Dermis microvascular lymphatic vessel endothelial cell (primary cell): ENCODE measurements around the gene CPNE4. TPM values are rescaled to one million over a fixed set of nuclear protein-coding genes. Genes with fewer than 3 reads are reported as not detected.

ENCODE experiments used
- DNase-seq, 2 donors: peaks; one replicate each; pipeline versions ENCODE4 v3.0.0 to v3.0.0-alpha.2; 2010; ENCODE audit warnings: low read depth in 2 of 2
- total RNA-seq: library from RNA; depleted of rRNA; stranded (reverse); fragments of >200 nt; gene quantifications from 2 replicates; pipeline ENCODE4 v1.2.1, GENCODE V29; 2014

CPNE4 gene
- total RNA-seq, 1 donor from 2014 or later: not detected

- DNase-seq: no peak
Observed at GRCh38 chr3:131704098-131704497, 330.7 kb downstream of the CPNE4 start.

GRCh38 chr3:131702146-131702545, 332.7 kb downstream of the CPNE4 start:
- no peak for DNase-seq

DNA sequence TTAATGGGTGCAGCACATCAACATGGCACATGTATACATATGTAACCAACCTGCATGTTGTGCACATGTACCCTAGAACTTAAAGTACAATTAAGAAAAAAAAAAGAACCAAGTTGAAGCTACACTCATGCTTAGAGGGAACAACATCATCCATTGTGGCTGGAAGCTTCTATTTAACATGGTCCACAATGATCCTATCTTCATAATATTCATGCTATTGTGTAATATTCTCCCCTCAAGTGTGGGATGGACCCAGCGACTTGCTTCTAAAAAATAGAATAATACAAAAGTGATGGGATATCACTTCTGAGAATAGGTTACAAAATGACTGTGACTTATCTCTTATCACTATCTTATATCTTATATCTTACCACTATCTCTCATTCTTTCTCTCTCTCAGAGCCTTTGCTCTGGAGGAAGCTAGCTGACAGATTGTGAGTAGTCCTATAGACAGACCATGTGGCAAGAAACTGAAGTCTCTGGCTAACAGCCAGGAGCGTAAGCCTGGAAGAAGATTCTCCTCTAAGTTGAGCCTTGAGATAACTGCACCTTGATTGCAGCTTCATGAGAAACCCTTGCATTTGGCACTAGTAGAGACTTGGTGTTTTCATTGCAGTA, 333.6 kb downstream of the CPNE4 start:
- DNase-seq: no peak

DNA sequence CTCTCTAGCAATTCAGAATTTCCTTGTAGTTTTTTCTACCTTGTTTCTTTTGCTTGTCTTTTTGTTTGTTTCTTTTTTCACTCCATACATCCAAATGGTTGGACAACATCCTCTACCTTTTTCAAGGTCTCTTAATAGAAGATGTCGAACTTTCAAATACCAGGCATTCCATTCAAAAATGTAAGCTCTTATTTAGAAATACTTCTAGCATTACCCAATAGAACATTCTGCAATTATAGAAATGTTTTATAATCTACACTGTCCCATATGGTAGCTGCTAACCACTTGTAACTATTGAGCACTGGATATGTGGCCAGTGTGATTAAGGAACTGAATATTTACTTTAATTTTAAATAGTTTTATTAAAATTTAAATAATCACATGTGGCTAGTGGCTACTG, 335.8 kb downstream of the CPNE4 start:
- DNase-seq: no peak

DNA sequence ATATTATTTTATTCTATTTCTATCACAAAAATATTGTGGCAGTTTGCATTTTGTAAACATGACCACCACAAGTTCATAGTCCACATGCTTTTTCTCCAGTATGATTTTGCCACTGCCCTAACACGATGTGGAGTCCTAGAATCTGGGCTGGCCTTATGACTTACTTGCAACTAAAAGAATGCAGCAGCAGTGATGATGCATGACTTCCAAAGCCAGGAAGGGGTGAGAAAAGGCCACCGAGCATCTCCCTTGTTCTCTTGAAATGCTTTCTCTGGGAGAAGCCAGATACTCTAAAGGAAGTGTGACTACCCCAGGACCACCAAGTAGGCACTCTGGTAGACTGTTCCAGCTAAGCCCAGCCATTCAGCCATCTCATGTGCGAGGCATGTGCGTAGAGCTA, 340.4 kb downstream of the CPNE4 start:
- no peak for DNase-seq

DNA sequence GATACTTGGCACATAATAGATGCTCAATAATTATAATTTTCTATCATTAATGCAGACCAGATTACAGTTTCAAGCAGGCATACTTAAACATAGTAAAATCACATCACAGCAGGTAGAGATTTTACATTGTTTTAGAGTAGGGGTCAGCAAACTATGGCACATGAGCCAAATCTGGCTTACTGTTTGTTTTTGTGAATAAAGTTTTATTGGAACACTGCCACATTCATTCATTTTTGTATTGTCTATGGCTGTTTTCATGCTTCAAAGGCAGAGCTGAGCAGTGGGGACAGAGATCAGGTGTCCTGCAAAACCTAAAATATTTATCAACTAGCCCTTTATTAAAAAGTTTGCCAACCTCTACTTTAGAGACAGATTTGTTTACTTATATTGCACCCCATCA, 342.5 kb downstream of the CPNE4 start:
- DNase-seq: no peak

GRCh38 chr3:131690800-131691199, 344.0 kb downstream of the CPNE4 start:
- DNase-seq: no peak

DNA sequence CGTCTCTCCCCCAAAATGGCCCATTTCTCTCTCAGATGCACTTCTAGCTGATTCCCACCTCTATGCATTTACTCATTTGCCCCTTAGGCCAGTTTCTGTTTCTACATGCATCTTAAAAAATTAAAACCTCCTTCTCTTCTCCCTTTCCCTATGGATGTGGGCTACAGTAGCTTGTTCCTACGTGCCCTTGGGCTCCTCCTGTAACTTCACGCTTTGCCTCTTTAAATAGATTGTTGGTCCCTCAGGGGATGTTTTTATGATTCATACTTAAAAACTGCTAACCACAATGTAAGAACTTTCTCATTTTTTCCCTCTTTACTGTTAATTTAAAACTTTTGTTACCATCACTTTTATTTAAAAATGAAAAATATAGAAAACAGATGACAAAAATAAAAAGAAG, 346.4 kb downstream of the CPNE4 start:
- no peak for DNase-seq

DNA sequence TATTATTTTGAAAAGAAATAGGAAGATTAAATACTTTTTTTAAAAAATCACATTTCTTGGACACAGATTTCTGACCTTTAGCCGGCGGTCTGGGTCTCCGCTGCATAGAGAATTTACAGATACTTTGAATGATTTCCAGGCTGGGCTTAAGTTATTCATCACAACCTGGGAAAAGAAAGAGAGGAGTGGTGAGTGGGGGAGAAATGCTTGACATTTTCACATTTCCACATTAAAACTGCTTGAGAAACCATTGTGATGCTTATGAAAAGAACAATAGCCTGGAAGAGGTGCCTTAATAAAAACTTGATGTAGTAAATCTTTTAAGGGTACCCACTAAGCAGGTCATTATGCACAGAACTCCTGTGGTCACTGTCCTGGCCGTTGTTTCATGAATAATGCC, 365.2 kb downstream of the CPNE4 start:
- DNase-seq: no peak

DNA sequence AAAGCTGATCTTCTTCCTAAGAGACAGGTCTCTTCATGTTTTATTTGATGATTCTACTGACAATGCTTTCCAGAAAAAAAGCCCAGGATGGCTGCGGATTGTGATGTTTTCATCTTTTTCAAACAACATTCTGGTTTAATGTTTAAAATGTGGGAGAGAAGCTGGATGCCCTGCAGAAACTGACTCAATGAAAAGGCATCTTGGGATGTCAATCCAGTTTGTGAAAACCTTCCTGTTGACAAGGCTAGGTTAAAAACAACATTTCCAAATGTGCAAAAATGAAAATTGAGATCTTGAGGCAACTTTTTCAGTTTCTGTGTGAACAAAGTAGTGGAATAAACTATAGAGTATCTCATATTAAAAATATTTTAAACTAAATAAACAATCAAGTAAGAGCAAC, 376.0 kb downstream of the CPNE4 start:
- DNase-seq: no peak

DNA sequence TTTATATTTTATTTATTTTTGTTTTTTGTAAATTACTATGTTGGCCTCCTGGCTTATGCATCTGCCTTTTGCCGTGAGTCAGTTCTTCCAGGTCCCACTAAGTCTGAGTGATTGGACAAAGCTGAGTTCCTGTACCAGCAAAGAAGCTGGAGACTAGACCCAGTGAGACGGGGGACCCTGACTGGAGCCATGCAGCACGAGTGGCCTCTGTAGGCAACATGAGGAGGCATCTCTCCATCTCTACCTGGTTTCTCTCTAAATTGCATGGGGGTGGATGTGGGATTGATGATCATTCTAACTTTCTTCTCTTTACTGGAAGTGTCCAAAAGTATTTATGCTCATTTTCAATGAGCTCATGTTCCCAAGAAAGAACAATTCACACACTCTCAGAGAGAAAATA, 376.7 kb downstream of the CPNE4 start:
- DNase-seq: peak in 1 of 2 donors; percentile 2

DNA sequence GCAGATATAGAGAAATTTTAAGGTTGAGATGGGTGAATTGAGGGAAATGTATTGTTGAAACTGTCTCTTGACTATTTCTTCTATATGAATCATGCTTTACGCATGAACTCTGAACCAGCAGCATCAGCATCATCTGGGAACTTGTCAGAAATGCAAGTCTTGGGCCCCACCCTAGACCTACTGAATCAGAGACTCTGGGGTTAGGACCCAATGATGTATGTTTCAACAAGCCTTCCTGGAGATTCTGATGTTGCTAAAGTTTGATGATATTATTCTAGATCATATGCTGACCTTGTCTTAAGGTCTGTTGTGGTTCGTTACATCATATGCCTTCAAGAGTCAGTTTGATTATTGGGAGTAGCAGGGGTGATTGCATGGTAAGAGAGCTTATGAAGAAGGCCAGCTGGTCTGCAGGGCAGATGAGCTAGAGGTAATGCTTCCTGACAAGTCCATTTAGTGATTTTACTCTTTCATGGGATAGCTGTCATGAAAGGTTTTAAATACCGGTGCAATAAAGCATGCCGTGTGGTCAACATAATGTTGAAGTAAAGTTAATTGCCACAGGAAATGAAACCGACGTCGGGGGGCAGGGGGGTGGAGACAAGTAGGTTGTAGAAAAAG, 379.6 kb downstream of the CPNE4 start:
- DNase-seq: no peak

GRCh38 chr3:131645638-131646037, 389.2 kb downstream of the CPNE4 start:
- DNase-seq: no peak

DNA sequence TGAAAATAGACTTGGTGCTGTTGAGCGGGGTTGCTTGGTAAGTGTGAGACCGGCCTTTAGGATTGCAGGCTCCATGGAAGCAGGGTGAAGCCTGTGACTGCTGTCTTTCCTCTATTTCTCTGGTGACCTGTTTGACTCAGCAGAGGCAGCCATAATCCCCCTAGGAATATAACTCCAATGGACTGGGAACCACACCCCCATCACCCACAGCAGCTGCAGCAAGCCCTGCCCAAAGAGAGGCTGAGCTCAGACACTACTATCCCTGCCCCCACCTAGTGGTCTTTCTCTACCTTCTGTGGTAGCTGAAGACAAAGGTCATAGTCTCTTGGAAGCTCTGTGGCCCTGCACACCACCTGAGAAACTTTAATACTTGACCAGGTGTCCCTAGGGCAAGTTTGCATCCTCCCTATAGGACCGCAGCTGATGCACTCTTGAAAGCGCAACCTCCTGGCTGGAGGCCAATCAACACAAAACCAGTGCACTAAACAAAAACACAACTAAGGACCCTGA, 398.5 kb downstream of the CPNE4 start:
- DNase-seq: no peak

GRCh38 chr3:131630807-131631206, 404.0 kb downstream of the CPNE4 start:
- DNase-seq: no peak

DNA sequence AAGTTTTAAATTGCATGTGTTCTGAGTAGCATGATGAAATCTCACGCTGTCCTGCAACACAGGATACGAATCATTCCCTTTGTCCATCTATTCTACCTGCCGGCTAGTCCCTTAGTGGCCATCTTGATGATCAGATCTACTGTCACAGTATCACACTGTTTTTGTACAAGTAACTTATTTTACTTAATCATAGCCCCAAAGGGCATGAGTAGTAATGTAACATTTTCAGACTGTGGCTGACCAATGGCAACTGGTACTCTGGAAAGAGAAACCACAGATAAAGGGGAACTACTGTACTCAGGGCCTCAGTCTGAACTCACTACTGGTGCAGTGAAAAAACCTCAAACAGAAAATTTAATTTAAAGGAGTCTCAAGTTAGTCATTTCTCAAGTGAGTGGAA, 404.7 kb downstream of the CPNE4 start:
- DNase-seq: no peak

GRCh38 chr3:131623431-131623830, 411.4 kb downstream of the CPNE4 start:
- no peak for DNase-seq

DNA sequence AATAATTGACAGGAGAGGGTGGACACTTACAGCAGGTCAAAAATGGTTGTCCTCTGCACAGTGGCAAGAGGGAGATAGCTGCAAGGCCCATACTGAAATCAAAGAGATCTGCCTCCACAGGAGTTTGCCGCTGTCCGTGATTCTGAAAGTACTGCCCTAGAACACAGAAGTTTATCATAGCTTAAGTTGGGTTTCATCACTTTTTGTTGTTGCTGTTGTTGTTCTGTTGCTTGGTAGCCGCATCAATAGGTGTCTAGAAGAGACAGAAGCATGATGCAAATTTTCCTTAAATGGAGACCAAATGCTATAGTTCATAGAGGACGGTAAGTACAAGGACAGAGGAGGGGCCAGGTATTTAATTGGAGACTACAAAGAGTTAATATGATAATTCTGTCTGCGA, 412.1 kb downstream of the CPNE4 start:
- no peak for DNase-seq

GRCh38 chr3:131620977-131621376, 413.8 kb downstream of the CPNE4 start:
- DNase-seq: no peak

DNA sequence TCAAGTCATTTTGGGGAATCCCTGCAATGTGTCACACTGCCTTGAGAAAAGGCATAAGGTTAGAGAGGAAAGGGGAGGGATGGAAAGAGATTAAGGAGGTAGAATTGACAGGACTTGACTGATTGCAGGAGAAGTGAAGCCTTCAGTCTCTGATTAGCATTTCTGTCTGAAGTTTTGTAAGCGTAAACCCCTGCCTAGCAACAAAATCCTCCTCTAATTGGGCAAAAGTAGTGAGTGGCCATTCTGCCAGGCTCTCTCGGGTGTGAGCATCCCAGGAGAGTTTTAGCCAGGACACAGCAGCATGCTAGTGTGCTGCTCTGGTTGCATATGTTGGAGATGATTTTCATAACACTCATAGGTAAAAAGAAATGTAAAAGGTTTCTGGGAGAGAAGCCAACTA, 415.0 kb downstream of the CPNE4 start:
- no peak for DNase-seq

GRCh38 chr3:131616719-131617118, 418.1 kb downstream of the CPNE4 start:
- no peak for DNase-seq

DNA sequence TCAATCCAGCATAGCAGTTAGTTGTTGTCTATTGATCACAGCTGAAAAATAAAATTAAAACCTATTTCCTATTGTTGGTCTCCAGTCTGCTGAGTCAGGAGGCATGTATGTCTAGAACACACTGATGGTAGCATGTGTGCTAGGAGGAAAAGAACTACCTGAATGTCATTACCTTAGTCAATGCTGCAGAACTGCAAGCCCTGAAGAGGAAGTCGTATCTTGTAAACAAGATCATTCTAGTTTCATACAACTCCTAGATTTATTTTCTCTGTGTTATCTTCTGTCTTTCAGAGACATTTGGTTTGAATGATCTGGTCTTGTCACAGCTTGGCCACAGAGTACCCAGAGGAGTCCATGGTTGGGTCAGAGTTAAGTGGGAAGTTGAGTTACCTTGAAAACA, 422.1 kb downstream of the CPNE4 start:
- DNase-seq: no peak

DNA sequence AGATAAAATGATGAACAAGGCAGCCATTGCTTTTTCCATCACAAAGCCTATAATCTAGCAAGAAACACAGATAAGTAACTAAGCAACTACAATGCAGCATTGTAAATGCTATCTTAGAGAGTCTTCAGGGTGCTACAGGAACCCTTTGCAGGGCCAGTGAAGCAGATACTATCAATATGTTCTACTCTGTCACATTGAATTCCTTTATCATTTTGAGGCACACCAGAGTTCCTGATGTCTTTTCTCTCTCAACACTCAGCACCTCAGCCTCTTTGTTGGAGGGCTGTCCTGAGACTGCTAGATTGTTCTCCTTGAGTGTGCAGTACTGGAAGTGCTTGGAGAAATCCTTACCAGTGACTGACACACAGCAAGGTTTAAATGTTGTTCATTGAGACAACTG, 424.6 kb downstream of the CPNE4 start:
- DNase-seq: no peak

- no peak for DNase-seq
Observed at GRCh38 chr3:131608741-131609140, 426.1 kb downstream of the CPNE4 start.
